Fibroblast of mammary gland (primary cell): Measurements from ENCODE around the gene WFS1.

Source experiments
- DNase-seq: peaks from one replicate; pipeline ENCODE4 v3.0.0-alpha.2; 2010; ENCODE audit warnings: low read depth
- H3K4me3 ChIP-seq: 2 replicates; pipeline ENCODE4 v1.5.1; 2011; ENCODE audit warnings: low read depth, mild to moderate bottlenecking, low read length, moderate library complexity; ENCODE audit not compliant: control insufficient read depth
- TF ChIP-seq, protein P1 (sequence below): conservative IDR thresholded peaks from 2 replicates; pipeline ENCODE4 v1.5.1; 2011; ENCODE audit warnings: low read depth, low read length, inconsistent platforms; ENCODE audit not compliant: control insufficient read depth, insufficient read depth

The WFS1 gene

DNA sequence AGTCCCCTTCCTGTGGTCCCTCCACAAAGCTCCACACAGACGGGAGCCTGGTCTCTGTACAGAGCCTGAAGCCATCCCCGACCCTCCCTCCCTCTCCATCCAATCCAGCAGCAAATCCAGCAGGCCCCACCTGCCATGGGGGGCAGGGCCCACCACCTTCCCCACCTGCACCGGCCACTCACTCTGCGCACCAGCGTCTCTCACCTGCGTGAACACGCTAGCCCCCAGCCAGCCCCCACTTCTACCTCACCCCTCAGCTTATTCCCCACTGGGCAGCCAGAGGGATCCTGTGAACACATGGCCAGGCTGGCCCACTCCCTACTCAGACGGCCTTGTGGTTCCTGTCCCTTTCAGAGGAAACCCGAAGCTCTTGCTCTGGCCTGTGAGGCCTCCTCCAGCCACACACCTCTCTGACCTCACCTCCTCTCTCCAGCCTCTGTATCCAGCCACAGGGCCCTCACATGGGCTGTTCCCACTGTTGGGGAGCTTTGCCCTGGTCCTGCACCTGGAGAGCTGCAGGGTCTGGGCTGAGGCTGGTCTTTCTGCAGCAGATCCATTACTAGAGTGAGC is 70.9 kb downstream of the WFS1 start:
- no peak for DNase-seq
- TF ChIP-seq, protein P1, sequence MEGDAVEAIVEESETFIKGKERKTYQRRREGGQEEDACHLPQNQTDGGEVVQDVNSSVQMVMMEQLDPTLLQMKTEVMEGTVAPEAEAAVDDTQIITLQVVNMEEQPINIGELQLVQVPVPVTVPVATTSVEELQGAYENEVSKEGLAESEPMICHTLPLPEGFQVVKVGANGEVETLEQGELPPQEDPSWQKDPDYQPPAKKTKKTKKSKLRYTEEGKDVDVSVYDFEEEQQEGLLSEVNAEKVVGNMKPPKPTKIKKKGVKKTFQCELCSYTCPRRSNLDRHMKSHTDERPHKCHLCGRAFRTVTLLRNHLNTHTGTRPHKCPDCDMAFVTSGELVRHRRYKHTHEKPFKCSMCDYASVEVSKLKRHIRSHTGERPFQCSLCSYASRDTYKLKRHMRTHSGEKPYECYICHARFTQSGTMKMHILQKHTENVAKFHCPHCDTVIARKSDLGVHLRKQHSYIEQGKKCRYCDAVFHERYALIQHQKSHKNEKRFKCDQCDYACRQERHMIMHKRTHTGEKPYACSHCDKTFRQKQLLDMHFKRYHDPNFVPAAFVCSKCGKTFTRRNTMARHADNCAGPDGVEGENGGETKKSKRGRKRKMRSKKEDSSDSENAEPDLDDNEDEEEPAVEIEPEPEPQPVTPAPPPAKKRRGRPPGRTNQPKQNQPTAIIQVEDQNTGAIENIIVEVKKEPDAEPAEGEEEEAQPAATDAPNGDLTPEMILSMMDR, result no peak
- no peak overlapping the region for H3K4me3 ChIP-seq

DNA sequence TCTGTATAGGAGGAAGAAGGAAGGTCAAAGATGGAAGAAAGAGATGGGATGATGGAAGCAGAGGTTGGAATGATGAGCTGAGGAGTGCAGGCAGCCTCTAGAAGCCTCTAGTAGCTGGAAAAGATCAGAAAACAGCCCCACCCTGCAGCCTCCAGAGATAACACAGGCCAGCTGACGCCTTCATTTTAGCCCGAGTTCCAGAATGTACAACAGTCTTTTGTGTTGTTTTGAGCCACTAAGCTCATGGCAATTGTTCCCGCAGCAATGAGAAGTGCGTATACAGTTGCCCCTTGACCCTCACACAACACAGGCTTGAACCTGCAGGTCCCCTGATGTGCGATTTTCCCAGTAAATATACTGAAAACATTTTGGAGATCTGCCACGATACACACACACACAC is 72.0 kb downstream of the WFS1 start:
- H3K4me3 ChIP-seq, result no peak overlapping the region
- DNase-seq, result no peak
- TF ChIP-seq, protein P1, result no peak

DNA sequence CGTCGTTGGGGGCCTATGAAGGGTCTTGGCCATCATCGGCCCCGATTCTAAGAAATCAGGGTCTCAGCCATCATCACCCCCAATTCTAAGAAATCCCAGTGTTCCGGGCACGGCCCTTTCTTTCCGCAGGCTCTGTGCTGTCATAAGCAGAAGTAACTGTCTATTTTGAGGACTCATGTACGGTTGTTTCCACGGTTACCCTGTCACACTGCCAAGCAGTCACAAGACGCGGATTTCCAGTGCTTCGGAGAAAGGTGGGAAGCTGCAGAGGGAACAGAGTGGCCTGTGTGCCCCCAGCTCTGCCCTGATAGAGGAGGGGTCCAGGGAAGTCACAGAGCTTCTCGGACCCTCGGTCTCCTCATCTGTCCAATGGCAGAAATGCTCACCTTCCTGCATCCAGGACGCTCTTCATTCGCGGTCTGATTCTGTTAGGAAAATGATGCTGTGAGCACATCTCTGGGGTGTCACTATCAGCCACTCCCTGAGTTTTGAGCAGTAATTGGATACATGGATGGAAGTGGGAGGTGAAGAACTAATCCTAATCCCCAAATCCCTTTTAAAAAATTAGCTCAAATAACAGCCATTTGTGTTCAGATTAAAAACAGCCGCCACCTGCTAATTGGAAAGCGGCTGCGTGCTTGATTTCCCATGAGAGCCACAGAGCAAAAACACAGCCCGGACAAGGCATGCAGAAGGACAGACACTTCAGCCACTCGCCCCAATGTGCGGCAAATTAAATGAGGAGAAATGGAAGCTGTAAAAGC is 73.1 kb downstream of the WFS1 start:
- TF ChIP-seq, protein P1, result no peak
- peak; percentile 18 for DNase-seq
- no peak overlapping the region for H3K4me3 ChIP-seq

DNA sequence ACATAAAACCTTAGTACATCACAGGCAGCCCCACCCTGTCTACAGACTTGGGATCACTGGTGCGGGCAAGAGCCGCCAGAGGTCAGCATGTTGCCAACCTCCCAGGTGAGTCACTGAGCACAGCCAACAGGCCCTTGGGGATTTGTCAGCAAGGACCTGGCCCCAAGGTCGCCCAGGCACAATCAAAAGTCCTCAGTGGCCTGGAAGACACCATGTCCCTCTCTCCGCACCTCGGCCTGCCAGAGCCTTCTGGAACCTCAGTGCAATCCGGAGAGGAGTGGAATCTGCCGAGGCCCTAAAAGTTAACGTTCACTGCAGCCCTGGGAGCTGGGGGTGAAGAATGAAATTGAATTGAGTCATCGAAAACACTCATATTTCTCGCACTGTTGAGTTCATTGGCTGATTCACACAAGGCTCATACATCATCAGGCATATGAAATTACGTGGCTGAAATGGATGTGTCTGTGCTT is 74.3 kb downstream of the WFS1 start:
- peak; percentile 87 for DNase-seq
- TF ChIP-seq, protein P1, result no peak
- no peak overlapping the region for H3K4me3 ChIP-seq

DNA sequence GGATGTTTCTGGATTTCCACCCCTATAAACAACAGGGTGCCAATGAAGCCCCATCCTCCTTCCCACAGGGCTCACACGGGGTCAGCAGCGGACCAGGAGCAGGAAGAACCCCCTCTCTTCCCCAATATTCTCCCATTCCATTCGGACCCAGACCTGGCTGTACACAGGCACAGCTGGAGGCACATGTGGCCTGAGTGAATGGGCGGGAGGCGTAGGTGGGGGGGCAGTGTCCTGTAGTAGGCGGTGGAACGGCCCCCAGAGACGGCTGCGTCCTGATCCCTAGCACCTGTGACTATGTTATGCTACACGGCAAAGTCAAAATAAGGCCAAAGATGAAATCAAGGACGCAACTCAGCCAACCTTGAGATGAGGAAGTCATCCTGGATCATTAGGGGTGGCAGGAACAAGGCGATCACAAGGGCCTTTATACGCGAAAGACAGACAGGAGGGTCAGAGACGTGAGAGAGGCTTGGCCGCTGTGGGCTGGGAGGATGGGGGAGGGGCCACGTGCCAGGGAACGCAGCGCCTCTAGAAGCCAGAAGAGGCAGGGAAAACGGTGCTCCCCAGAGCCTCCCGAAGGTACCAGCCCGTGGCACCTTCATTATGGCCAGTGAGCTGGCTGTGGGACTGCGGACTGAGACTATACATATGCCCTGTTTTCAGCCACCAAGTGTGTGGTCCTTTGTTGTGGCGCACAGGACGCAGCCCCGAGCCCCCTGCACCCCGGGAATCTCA is 75.6 kb downstream of the WFS1 start:
- no peak overlapping the region for H3K4me3 ChIP-seq
- TF ChIP-seq, protein P1, result no peak
- DNase-seq, result no peak

DNA sequence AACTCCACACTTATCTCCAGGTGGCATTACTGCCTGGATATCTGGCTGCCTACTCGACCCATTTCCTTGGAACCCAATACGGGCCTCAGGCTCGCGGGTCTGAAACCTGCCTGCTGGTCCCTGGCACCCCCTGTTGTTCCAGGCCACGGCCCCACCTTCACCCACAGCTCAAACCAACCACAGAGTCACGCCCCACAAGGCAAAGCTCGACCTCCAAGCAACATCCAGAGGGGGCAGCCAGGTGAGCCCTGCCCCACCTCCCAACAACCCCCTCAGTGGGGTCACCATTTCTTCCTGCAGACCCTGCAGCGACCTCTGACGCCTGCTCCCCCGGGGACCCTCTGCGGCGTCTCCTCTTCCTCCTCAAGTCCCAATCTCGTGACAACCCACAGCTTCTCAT is 76.2 kb downstream of the WFS1 start:
- DNase-seq, result no peak
- TF ChIP-seq, protein P1, result no peak
- no peak overlapping the region for H3K4me3 ChIP-seq
